Psoas muscle (tissue), 8 donors: Measurements from ENCODE around the gene ADORA1. TPM values are rescaled to one million over a fixed set of nuclear protein-coding genes. Genes with fewer than 3 reads are reported as not detected.

Experiments used
- ATAC-seq, 4 donors: fragments of 200-7000 bp; cut with Tn5 transposase; one replicate each; pipeline ENCODE4 v1.9.1; 2020; ENCODE audit warnings: moderate library complexity in 3 of 4, mild to moderate bottlenecking in 2 of 4
- DNase-seq, 2 donors: peaks; one replicate each; pipeline ENCODE4 v3.0.0-alpha.2; 2020
- H3K27ac ChIP-seq: fragments of 200-600 bp; one replicate; pipeline ENCODE4 v1.8.0; 2022
- H3K27me3 ChIP-seq, 3 donors: fragments of 200-600 bp in 1 of 3; one replicate each; pipeline versions ENCODE4 v1.6.1 to v1.8.0; 2013 to 2022; ENCODE audit warnings: low read length in 2 of 3, mild to moderate bottlenecking in 2 of 3, moderate library complexity in 1 of 3; ENCODE audit not compliant: insufficient read depth in 3 of 3
- H3K36me3 ChIP-seq, 2 donors: fragments of 200-600 bp in 1 of 2; one replicate each; pipeline versions ENCODE4 v1.6.1 to v1.8.0; 2013 to 2022; ENCODE audit warnings: low read depth in 1 of 2, mild to moderate bottlenecking in 1 of 2, moderate library complexity in 1 of 2; ENCODE audit not compliant: insufficient read depth in 1 of 2
- H3K4me1 ChIP-seq: fragments of 200-600 bp; one replicate; pipeline ENCODE4 v1.8.0; 2022
- H3K4me3 ChIP-seq: fragments of 200-600 bp; one replicate; pipeline ENCODE4 v1.8.0; 2022; ENCODE audit warnings: mild to moderate bottlenecking
- H3K9me3 ChIP-seq: fragments of 200-600 bp; one replicate; pipeline ENCODE4 v1.8.0; 2022
- WGBS, 3 donors: extraction: QIAGEN DNeasy Blood & Tissue Kit; methylation state at CpG; one replicate each; pipeline versions ENCODE4 v1.1.6 to v1.1.7; 2013; 5-methylcytosine and 5-hydroxymethylcytosine counted together
- intact Hi-C, 2 donors: fragments of 100-400 bp; cut with DNase I; formaldehyde crosslinking; loops; one replicate each; pipeline versions ENCODE4 v1.11.0 to v1.14.2; 2022
- polyA plus RNA-seq, 3 donors: library from polyadenylated mRNA; stranded (reverse); fragments of 200-250 nt; gene quantifications; one replicate each; pipeline ENCODE4 v1.2.3, GENCODE V29; 2013
- total RNA-seq, 4 donors: library from RNA; stranded (reverse); fragmentation: NEBNext Ultra II Directional in 2 of 4; extraction: Animal tissue kit (Norgen Biotek cat#: 25700) in 2 of 4; gene quantifications; one replicate each; pipeline versions ENCODE4 v1.2.1 to v1.2.4, GENCODE V29; 2021 to 2023
- TF ChIP-seq, protein P1 (sequence below): fragments of 200-600 bp; IDR thresholded peaks from one replicate; pipeline ENCODE4 v1.8.0; 2022; ENCODE audit warnings: antibody characterized with exemption
- donor health status: healthy with polysubstance abuse.
- donor health status: DM: no; HTN: no; CAD: no; lungs with moderate emphysema.
- donor health status: Bipolar disorder and iron deficiency.
- donor health status: healthy.
- donor health status: DM: yes; HTN: yes; CAD: no.
- donor health status: DM: no; HTN: no; CAD: no.
- donor health status: DM: no; HTN: no; CAD: no.
- donor health status: DM: yes; HTN: yes; CAD: no.

The ADORA1 gene
- total and polyA plus RNA-seq, 7 donors = 1.1 to 10.4 (median 1.8) TPM

DNA sequence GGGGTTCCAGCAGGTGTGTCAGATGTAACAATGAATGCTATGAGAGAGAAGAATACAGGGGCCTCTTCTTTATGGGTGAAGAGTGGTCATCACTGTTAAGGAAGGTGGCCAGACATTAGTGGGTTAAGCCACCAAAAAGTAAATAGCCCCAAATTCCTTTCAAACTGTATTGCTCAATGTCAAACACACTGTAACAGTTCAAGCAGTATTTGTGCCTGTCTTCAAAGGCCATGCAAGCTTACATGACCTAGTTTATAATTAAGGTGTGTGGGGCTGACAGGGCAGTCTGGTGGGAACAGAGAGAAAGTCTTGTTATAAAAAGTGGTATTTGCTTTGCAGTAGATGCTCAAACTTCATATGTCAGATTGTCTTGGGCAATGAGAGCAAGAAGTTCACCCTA lies 83.5 kb downstream of the ADORA1 start:
- TF ChIP-seq, protein P1, sequence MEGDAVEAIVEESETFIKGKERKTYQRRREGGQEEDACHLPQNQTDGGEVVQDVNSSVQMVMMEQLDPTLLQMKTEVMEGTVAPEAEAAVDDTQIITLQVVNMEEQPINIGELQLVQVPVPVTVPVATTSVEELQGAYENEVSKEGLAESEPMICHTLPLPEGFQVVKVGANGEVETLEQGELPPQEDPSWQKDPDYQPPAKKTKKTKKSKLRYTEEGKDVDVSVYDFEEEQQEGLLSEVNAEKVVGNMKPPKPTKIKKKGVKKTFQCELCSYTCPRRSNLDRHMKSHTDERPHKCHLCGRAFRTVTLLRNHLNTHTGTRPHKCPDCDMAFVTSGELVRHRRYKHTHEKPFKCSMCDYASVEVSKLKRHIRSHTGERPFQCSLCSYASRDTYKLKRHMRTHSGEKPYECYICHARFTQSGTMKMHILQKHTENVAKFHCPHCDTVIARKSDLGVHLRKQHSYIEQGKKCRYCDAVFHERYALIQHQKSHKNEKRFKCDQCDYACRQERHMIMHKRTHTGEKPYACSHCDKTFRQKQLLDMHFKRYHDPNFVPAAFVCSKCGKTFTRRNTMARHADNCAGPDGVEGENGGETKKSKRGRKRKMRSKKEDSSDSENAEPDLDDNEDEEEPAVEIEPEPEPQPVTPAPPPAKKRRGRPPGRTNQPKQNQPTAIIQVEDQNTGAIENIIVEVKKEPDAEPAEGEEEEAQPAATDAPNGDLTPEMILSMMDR = no peak
- no peaks in the 10 kb centered on the region for H3K9me3 ChIP-seq
- no peaks in the 10 kb centered on the region for H3K27me3 ChIP-seq
- peaks cover 4% of the 10 kb centered on the region for H3K4me1 ChIP-seq
- H3K27ac ChIP-seq = no peak overlapping the region
- no peak overlapping the region for H3K4me3 ChIP-seq
- ATAC-seq (no peak), DNase-seq (no peak)
- H3K36me3 ChIP-seq = no peaks in the 10 kb centered on the region
- intact Hi-C loops = no loop called here

- TF ChIP-seq, protein P1 = no peak
- Histone ChIP-seq H3K4me3 (no peak overlapping the region), H3K36me3 (no peaks in the 10 kb centered on the region), H3K9me3 (no peaks in the 10 kb centered on the region), H3K27me3 (no peaks in the 10 kb centered on the region), H3K27ac (no peak overlapping the region), H3K4me1 (peaks cover 12% of the 10 kb centered on the region)
- no peak for DNase-seq
- 75 to 84% (median 82%) methylated on average over 3 of the region's 3 CpGs for WGBS, 3 donors
- ATAC-seq = no peak
- intact Hi-C loops = no loop called here
Observed at GRCh38 chr1:203211812-203212211, 84.3 kb downstream of the ADORA1 start.

- Histone ChIP-seq H3K36me3 (no peaks in the 10 kb centered on the region), H3K4me1 (peaks cover 12% of the 10 kb centered on the region), H3K27me3 (no peaks in the 10 kb centered on the region), H3K4me3 (no peak overlapping the region), H3K9me3 (no peaks in the 10 kb centered on the region), H3K27ac (no peak overlapping the region)
- DNase-seq (no peak), ATAC-seq (no peak)
- intact Hi-C loops = no loop called here
- TF ChIP-seq, protein P1 = no peak
- 78 to 91% (median 80%) methylated on average over 6 of the region's 6 CpGs for WGBS, 3 donors
Observed at GRCh38 chr1:203213126-203213525, 85.6 kb downstream of the ADORA1 start.

- no peak for ATAC-seq
- Histone ChIP-seq H3K4me1 (peaks cover 12% of the 10 kb centered on the region), H3K36me3 (no peaks in the 10 kb centered on the region), H3K27ac (no peak overlapping the region), H3K4me3 (no peak overlapping the region), H3K27me3 (no peaks in the 10 kb centered on the region), H3K9me3 (no peaks in the 10 kb centered on the region)
- WGBS, 3 donors = 90 to 91% (median 91%) methylated on average over 7 of the region's 7 CpGs
- intact Hi-C loops = loop anchor here (5.0 kb wide), 1 partner anchor 43 kb away; no protein-coding TSS in a partner anchor
- TF ChIP-seq, protein P1 = no peak
- no peak for DNase-seq
Observed at GRCh38 chr1:203214871-203215270, 87.3 kb downstream of the ADORA1 start.

DNA sequence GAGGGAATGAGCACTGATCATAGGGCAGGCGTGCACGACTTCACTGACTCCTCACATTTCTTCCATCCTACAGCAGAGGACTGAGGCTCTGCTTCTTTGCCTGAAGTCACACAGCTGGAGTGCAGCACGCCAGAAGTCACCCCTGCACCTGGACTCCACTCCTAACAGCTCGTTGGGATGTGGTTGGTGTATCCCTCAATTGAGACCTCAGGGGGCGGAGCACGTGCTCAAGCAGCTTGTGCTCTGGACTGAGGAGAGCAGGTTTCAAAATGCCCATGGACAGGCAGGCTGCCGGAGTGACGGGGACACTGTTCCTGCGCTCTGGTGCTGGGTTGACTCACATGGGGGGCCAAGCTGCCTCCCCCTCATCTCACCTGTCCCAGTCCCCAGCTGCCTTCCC lies 88.0 kb downstream of the ADORA1 start:
- TF ChIP-seq, protein P1 = no peak
- H3K27me3 ChIP-seq = no peaks in the 10 kb centered on the region
- WGBS, 3 donors = 67 to 74% (median 69%) methylated on average over 9 of the region's 9 CpGs
- H3K4me3 ChIP-seq = no peak overlapping the region
- H3K27ac ChIP-seq = no peak overlapping the region
- DNase-seq (no peak), ATAC-seq (peak in 3 of 4 donors; percentile 15 to 31 (median 22))
- H3K36me3 ChIP-seq = no peaks in the 10 kb centered on the region
- H3K4me1 ChIP-seq = peaks cover 12% of the 10 kb centered on the region
- intact Hi-C loops = loop anchor here (5.0 kb wide), 1 partner anchor 43 kb away; no protein-coding TSS in a partner anchor
- H3K9me3 ChIP-seq = no peaks in the 10 kb centered on the region
